ENCODE results near the gene FBXO3. TPM values are rescaled to one million over a fixed set of nuclear protein-coding genes. Genes with fewer than 3 reads are reported as not detected.

Gene FBXO3
- total RNA-seq, 2 donors from 2014 or later: 12.8 to 15.0 TPM

DNA sequence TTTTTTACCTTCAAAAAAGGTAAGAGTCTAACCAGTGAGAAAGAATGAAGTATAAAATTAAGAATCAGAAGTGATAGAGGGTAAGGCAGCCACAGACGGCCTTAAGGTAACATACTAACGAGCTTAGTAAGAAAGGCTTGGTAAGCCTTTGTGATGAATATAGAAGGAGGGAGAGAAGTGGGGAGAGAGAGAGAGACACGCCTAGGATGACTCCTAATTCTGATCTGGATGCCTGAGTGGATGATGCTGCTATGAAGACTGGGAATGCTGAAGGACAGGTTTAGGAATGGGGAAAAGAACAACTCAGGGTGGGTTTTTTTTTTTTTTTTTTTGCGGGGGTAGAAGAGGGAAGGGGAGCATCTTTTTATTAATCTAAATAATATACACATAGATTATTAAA is 4.8 kb downstream of the FBXO3 start:
- H3K4me3 Mint-ChIP-seq: no peak overlapping the region
- 84 to 86% methylated on average over 3 of the region's 4 CpGs for WGBS, 2 experiments (ENCODE audit: insufficient coverage in 1 of 2, insufficient read length in 1 of 2)
- H3K4me1 Mint-ChIP-seq: peaks cover 6% of the 10 kb centered on the region
- peaks cover 17% of the 10 kb centered on the region for H3K36me3 Mint-ChIP-seq (ENCODE audit: low read depth)
- peaks cover 16% of the 10 kb centered on the region for H3K36me3 ChIP-seq (ENCODE audit: control insufficient read depth, insufficient read depth, low read length)
- peaks cover 15% of the 10 kb centered on the region for H3K27me3 Mint-ChIP-seq (ENCODE audit: insufficient read depth)
- no peak overlapping the region for H3K4me3 ChIP-seq (ENCODE audit: low read length)
- H3K9me3 Mint-ChIP-seq: no peaks in the 10 kb centered on the region
- no peak overlapping the region for H3K27ac Mint-ChIP-seq
- H3K27me3 ChIP-seq (ENCODE audit: control insufficient read depth, insufficient read depth, low read length, poor library complexity, severe bottlenecking): peaks cover 13% of the 10 kb centered on the region
- H3K4me1 ChIP-seq (ENCODE audit: control insufficient read depth, insufficient read depth, low read length): no peaks in the 10 kb centered on the region
- no peak overlapping the region for H3K27ac ChIP-seq (ENCODE audit: low read depth, low read length)
- no peak for DNase-seq
- TF ChIP-seq, protein P1, sequence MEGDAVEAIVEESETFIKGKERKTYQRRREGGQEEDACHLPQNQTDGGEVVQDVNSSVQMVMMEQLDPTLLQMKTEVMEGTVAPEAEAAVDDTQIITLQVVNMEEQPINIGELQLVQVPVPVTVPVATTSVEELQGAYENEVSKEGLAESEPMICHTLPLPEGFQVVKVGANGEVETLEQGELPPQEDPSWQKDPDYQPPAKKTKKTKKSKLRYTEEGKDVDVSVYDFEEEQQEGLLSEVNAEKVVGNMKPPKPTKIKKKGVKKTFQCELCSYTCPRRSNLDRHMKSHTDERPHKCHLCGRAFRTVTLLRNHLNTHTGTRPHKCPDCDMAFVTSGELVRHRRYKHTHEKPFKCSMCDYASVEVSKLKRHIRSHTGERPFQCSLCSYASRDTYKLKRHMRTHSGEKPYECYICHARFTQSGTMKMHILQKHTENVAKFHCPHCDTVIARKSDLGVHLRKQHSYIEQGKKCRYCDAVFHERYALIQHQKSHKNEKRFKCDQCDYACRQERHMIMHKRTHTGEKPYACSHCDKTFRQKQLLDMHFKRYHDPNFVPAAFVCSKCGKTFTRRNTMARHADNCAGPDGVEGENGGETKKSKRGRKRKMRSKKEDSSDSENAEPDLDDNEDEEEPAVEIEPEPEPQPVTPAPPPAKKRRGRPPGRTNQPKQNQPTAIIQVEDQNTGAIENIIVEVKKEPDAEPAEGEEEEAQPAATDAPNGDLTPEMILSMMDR (conservative IDR thresholded peaks at IDR 0.05): no peak
- no peak overlapping the region for H3K9ac ChIP-seq (ENCODE audit: extremely low read depth, low read length, poor library complexity, severe bottlenecking)
- H3K9me3 ChIP-seq (ENCODE audit: control insufficient read depth, low read length): peaks cover 4% of the 10 kb centered on the region

DNA sequence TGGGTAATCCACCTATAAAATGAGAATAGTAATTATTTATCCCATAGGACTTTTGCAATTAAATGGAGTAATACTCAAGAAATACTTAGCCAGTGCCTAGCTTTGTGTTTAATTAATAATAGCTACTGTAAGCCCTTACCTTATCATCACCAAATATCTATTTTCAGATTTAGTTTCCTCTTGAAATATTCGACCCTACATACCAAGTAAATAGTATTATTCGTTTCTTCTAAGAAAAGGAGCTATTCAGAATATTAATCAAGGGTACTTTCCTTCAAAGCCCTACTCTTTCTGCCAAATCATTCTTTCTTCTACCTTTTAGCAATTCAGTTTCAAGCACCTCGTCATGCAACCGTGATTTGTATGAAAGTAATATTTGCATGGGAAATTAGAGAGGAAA is 6.7 kb downstream of the FBXO3 start:
- 84 to 100% methylated on average over 2 to 4 of the region's 4 CpGs for WGBS, 2 experiments (ENCODE audit: insufficient coverage in 1 of 2, insufficient read length in 1 of 2)
- DNase-seq: no peak
- H3K4me3 Mint-ChIP-seq: no peak overlapping the region

DNA sequence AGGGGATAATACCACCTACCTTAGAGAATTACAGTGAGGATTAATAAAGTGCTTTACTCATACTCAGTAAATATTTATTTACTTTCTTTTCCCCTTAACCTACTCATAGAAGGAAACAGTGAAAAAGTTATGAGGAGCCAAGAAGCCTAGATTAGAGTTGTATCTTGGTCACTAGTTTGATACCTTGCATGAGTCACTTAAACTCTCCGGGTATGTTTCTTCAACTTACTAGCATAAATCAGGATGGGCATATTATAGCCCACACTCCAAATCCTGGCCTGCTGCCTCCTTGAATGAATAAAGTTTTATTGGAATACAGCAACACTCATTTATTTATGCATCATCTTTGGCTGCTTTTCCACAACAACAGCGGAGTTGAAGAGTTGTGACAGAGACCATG is 8.2 kb downstream of the FBXO3 start:
- DNase-seq: no peak
- no peak overlapping the region for H3K27ac Mint-ChIP-seq
- Histone ChIP-seq H3K9me3 (ENCODE audit: control insufficient read depth, low read length) (peaks cover 16% of the 10 kb centered on the region), H3K4me1 (ENCODE audit: control insufficient read depth, insufficient read depth, low read length) (no peaks in the 10 kb centered on the region), H3K9ac (ENCODE audit: extremely low read depth, low read length, poor library complexity, severe bottlenecking) (no peak overlapping the region), H3K27me3 (ENCODE audit: control insufficient read depth, insufficient read depth, low read length, poor library complexity, severe bottlenecking) (no peaks in the 10 kb centered on the region), H3K4me3 (ENCODE audit: low read length) (no peak overlapping the region), H3K27ac (ENCODE audit: low read depth, low read length) (no peak overlapping the region), H3K36me3 (ENCODE audit: control insufficient read depth, insufficient read depth, low read length) (peaks cover 27% of the 10 kb centered on the region)
- 97 to 100% methylated on average over 2 of the region's 2 CpGs for WGBS, 2 experiments (ENCODE audit: insufficient coverage in 1 of 2, insufficient read length in 1 of 2)
- TF ChIP-seq, protein P1 (conservative IDR thresholded peaks at IDR 0.05): no peak
- H3K4me1 Mint-ChIP-seq: no peaks in the 10 kb centered on the region
- no peak overlapping the region for H3K4me3 Mint-ChIP-seq
- H3K9me3 Mint-ChIP-seq: peaks cover 8% of the 10 kb centered on the region
- peaks cover 30% of the 10 kb centered on the region for H3K36me3 Mint-ChIP-seq (ENCODE audit: low read depth)
- no peaks in the 10 kb centered on the region for H3K27me3 Mint-ChIP-seq (ENCODE audit: insufficient read depth)

More for the DNA sequence above, 6.7 kb downstream of the FBXO3 start:
- H3K27me3 ChIP-seq (ENCODE audit: control insufficient read depth, insufficient read depth, low read length, poor library complexity, severe bottlenecking): peaks cover 2% of the 10 kb centered on the region
- Mint-ChIP-seq H3K36me3 (ENCODE audit: low read depth) (peaks cover 30% of the 10 kb centered on the region), H3K9me3 (peaks cover 8% of the 10 kb centered on the region), H3K4me1 (no peaks in the 10 kb centered on the region), H3K27me3 (ENCODE audit: insufficient read depth) (peaks cover 5% of the 10 kb centered on the region), H3K27ac (no peak overlapping the region)
- no peaks in the 10 kb centered on the region for H3K4me1 ChIP-seq (ENCODE audit: control insufficient read depth, insufficient read depth, low read length)
- H3K27ac ChIP-seq (ENCODE audit: low read depth, low read length): no peak overlapping the region
- peaks cover 27% of the 10 kb centered on the region for H3K36me3 ChIP-seq (ENCODE audit: control insufficient read depth, insufficient read depth, low read length)
- H3K4me3 ChIP-seq (ENCODE audit: low read length): no peak overlapping the region
- TF ChIP-seq, protein P1 (conservative IDR thresholded peaks at IDR 0.05): no peak
- H3K9me3 ChIP-seq (ENCODE audit: control insufficient read depth, low read length): peaks cover 16% of the 10 kb centered on the region
- H3K9ac ChIP-seq (ENCODE audit: extremely low read depth, low read length, poor library complexity, severe bottlenecking): no peak overlapping the region

Measured in endodermal cell (in vitro differentiated cells).